GM12875 (cell line): ENCODE results near the gene SNX32.

Source experiments
- H3K4me3 ChIP-seq: one replicate; pipeline ENCODE4 v1.5.1; 2011; ENCODE audit warnings: low read depth, low read length, control low read depth
- TF ChIP-seq, protein P1 (sequence below): IDR thresholded peaks from 2 replicates; pipeline ENCODE4 v1.5.1; 2011; ENCODE audit warnings: low read depth, mild to moderate bottlenecking, control low read depth, inconsistent platforms, low read length, moderate library complexity, borderline replicate concordance; ENCODE audit not compliant: insufficient read depth

Gene SNX32

GRCh38 chr11:65868076-65868667 lies 34.4 kb downstream of the SNX32 start:
- TF ChIP-seq, protein P1, sequence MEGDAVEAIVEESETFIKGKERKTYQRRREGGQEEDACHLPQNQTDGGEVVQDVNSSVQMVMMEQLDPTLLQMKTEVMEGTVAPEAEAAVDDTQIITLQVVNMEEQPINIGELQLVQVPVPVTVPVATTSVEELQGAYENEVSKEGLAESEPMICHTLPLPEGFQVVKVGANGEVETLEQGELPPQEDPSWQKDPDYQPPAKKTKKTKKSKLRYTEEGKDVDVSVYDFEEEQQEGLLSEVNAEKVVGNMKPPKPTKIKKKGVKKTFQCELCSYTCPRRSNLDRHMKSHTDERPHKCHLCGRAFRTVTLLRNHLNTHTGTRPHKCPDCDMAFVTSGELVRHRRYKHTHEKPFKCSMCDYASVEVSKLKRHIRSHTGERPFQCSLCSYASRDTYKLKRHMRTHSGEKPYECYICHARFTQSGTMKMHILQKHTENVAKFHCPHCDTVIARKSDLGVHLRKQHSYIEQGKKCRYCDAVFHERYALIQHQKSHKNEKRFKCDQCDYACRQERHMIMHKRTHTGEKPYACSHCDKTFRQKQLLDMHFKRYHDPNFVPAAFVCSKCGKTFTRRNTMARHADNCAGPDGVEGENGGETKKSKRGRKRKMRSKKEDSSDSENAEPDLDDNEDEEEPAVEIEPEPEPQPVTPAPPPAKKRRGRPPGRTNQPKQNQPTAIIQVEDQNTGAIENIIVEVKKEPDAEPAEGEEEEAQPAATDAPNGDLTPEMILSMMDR: no peak
- H3K4me3 ChIP-seq: no peak overlapping the region

DNA sequence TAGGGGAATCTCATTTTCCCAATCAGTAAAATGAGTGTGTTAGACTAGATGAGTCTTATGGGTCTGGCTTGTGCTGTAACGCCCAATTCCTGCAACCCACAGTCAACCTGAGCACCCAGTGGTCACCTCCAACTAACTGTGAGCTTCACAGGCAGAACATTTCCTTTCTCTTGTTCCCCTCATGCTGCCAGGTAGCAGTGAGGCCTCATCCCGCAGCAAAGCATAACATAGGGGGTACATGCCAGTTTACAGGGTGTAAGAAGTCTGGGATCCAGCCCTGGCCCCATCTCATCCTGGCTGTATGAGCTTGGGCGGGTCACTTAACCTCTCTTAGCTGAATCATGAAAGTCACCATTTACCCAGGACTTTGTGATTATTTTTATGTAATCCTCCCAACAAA lies 35.1 kb downstream of the SNX32 start:
- no peak overlapping the region for H3K4me3 ChIP-seq
- TF ChIP-seq, protein P1: no peak

GRCh38 chr11:65869643-65870306 lies 36.0 kb downstream of the SNX32 start:
- H3K4me3 ChIP-seq: no peak overlapping the region
- TF ChIP-seq, protein P1: no peak

DNA sequence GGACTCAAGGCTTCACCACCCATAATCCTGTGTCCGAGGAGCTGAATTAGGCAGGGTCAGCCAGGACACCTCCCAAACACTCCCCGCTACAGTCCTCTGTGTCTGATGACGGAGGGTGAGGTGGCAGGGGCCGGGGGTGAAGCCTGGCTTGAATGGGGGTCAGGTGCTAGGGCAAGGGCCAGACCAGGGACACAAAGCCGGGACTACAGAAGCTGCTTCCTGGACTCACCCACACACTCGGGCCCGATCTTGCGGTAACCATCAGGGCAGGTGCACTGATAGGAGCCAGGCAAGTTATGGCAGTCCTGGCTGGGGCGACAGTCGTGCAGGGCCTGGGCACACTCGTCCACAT lies 36.5 kb downstream of the SNX32 start:
- TF ChIP-seq, protein P1: no peak
- no peak overlapping the region for H3K4me3 ChIP-seq

DNA sequence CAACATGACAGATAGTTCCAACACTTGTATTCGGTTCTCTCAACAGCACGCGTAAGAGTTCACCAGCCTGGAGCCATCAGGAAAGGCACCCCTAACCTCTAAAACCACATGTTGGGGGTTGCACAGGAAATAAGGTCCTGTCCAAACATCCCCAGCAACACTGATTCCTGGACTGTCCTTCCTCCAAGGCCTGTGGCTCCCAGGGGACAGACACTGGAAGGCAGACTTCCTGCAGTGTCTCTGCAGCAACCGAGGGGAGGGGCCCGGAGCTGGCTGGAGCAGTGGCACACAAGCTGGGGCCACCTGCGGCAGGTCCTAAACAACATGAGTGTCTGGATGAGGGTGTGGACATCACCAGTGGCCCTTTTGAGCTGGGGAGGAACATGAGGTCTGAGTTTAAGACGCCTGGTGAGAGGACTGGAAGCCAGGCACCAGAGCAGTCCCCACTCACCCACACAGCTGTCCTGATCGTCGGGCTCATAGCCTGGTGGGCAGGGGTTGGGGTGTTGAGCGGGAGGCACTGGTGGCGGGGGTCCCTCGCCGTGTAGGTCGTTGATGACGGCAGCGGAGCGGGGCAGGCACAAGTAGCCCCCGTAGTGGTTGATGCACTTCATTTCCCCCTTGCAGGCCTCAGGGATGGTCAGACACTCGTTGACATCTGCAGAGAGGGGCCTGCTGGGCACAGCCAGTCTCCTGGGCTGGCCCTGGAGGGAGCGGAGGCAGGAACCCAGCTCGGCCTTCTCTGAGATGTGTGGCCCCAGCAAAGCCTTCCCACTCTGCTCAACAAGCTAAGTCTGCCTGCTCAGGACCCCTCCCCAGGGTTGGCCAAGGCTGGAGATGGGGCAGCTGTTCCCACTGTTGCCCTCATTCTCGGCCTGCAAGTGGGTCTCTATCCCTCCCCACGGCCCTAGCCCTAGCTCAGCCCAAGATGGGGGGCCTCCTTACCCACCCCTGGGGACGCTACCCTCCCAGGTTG lies 37.2 kb downstream of the SNX32 start:
- TF ChIP-seq, protein P1: no peak
- H3K4me3 ChIP-seq: no peak overlapping the region

- H3K4me3 ChIP-seq: no peak overlapping the region
- TF ChIP-seq, protein P1: no peak
Measured at GRCh38 chr11:65871811-65872548, 38.2 kb downstream of the SNX32 start.
